Astrocyte of the hippocampus (primary cell): ENCODE results near the gene LDLRAD3.
A peak's percentile ranks its signal among the peaks of the same experiment; 100 is the strongest.
"Not testable (repeated sequence)": the region's sequence is repeated elsewhere in the genome, so short reads cannot be mapped to it uniquely, and the experiment has no call there.

Experiments
- DNase-seq: peaks from one replicate; pipeline ENCODE4 v3.0.0; 2011; ENCODE audit warnings: low read depth, low spot score

The LDLRAD3 gene

DNA sequence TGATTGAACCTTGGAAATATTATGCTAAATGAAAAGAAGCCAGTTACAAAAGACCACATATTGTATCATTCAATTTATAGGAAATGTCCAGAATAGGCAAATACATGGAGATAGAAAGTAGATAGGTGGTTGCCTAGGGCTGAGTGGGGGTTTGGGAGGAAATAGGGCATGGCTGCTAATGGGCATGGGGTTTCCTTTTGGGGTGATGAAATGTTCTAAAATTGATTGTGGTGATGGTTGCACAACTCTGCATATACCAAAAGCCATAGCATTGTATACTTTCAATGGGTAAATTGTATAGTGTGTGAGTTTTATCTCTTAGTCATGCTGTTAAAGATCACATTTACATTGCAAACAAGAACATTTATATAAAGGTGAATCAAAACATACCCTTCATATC is 48.7 kb downstream of the LDLRAD3 start:
- DNase-seq = no peak

DNA sequence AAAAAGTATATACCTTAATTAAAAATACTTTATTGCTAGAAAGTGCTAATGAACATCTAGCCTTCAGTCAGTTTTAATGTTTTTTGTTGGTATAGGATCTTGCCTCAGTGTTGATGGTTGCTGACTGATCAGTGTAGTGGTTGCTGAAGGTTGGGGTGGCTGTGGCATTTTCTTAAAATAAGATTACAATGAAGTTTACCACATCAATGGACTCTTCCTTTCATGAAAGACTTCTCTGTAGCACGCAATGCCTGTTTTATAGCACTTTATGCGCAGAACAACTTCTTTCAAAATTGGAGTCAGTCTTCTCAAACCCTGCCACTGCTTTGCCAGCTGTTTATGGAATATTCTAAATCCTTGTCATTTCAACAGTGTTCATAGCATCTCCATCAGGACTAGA is 50.6 kb downstream of the LDLRAD3 start:
- no peak for DNase-seq

DNA sequence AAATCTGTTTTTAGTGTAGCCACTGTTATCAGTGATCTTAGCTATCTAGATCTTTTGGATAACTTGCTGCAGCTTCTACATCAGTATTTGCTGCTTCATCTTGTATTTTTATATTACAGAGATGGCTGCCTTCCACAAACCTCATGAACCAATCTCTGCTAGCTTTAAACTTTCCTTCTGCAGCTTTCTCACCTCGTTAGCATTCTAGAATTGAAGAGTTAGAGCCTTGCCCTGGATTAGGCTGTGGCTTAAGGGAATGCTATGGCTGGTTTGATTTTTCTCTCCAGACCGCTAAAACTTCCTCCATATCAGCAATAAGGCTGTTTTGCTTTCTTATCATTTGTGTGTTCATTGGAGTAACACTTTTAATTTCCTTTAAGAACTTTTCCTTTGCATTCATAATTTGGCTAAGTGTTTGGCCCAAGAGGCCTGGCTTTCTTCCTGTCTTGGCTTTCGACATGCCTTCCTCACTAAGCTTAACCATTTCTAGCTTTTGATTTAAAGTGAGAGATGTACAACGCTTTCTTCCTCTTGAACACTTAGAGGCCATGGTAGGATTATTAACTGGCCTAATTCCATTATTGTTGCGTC is 51.9 kb downstream of the LDLRAD3 start:
- DNase-seq = peak; percentile 54

DNA sequence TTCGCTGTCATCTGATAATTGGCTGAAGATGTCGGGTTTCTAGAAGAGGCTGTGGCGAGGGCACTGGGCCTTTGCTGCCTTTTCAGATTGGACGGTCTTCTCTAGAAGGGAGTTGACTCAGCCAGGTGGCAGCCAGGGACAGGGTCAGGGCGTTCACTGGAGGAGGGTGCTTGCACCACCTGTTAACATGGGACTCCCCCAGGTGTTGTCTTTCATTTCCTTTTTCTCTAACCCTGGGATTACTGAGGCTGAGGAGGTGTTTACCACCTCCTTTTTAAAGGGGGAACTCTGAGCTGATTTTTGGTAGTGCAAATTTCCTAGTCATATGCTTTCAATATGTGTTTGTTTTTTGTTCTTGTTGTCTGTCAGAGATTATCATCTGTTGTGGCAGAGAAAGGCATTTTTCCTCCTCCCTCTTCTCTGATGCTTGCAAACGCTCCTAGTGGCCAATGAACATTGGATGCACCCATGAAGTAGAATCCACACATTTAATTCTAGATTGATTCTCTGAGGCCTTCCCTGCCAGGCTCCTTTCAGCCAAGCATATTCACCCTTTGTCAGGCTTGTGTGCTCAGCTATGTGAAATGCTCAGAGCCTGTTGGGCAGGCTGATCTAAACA is 54.1 kb downstream of the LDLRAD3 start:
- DNase-seq = no peak

DNA sequence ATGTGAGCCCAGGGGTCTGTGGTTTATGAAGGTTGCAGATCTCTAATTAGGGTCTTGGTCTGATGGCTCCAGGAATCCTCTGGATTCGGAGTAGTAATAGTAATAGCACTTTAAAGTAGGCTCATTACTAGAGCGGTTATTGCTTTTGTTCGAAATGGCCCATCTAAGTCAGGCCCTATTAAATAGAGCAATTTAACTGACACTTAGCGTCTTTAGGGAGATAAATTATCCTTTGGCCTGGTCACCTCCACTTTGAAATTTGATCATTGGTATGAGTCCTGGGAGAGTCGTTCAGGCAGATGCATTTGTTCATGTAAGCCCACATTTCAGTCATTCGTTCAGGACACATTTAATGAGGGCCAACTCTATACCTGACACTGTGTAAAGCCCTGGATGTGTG is 54.8 kb downstream of the LDLRAD3 start:
- no peak for DNase-seq

DNA sequence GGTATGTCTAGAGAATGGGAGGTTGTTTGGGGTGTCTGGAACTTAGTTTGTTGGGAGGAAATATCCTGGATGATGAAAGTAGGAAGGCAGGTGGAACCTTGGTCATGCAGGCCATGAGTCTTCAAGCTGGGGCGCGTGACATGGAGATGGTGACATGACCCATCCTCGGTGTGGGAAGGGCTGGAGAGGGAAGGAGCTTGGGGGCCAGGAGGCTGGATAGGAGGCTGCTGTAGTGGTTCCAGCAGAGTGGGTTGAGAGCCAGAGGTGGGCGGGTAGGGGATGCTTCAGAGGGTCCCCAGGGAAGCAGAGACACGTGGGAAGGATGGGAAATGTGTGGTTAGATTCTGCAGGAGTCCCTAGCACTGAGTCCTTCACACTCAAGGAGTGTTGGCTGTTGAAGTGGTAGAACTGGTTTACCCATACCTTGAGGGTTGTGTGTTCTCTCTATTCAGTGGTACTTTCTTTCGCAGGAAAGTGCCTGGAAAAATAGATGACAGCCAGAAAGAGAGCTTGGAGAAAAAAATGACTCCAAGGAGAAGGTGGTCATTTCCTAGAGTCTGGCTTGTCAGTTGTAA is 56.8 kb downstream of the LDLRAD3 start:
- no peak for DNase-seq

DNA sequence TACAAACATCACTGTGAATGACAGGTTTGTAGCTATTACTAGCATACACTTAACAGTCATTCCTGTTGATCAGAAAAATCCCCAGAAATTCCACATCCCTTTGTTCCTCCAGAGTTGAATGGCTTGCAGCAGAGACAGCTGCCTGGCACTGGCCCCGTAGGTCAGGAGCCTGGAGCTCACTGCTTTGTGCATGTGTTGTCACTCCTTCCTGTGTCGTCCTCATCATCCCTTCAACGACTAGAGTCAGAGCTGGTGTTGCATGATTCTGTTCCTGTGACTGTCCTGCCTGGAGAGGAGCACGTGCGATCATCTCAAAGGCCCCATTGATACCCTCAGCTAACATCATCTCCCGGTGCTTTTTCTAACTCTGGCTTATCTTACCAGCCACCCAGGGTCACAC is 58.3 kb downstream of the LDLRAD3 start:
- peak; percentile 52 for DNase-seq

DNA sequence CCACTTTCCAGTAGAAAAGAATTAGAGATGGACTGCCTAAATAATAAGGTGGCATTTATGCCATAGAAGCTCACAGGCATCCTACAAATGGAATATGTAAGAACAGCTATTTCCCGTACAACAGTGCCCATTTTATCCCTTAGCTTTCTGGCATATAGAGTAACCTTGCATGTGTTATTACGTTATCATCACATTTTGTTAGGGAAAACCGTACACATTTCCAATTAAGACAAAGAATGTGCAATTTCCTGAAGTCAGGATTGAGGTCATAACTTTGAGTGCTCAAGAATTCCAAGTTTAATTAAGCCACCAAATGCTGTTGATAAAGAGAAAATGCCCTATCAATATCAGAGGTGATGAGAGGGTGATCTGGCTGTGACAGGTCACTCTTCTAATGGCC is 58.9 kb downstream of the LDLRAD3 start:
- no peak for DNase-seq

DNA sequence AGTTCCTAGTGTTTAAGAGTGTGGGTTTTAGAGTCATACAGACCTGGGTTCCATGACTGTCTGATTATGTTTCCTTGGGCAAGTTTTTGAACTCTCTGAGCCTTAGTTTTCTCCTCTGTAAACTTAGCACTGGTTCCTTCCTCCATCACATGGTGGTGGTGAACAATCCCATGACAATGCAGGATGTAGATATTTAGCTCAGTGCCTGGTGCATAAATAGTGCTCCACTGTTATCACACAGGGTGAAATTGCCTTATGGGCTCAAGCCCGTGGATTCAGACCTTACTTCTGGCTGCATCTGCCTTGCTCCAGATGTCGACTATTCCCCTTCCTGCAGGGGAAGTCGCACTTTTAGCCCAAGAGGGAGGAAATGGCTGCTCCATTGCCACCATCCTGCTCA is 62.7 kb downstream of the LDLRAD3 start:
- no peak for DNase-seq

DNA sequence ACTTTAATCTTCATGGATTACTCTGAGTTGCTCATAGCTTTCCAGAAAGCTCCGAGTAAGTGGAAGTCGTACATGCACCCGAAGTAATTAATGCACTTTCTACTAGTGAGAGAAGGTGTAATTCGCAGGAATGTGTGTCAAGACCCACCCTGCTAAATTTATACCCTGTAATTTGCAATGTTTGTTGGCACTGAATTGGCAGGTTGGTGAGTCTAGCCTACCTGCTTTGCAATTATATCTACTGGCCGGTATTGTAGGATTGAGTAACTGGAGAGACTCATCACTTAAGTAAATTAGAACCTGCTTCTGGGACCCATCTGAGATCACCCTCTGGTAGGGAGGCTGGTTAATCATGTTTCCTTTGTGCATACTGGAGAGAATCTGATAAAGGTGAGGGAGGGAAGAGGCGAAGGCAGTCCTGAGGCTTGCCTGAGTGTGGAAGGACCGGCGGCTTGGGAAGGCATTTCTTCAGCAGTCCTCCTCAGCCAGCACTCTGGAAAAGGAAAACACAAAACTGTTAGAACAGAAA is 63.3 kb downstream of the LDLRAD3 start:
- DNase-seq = no peak

DNA sequence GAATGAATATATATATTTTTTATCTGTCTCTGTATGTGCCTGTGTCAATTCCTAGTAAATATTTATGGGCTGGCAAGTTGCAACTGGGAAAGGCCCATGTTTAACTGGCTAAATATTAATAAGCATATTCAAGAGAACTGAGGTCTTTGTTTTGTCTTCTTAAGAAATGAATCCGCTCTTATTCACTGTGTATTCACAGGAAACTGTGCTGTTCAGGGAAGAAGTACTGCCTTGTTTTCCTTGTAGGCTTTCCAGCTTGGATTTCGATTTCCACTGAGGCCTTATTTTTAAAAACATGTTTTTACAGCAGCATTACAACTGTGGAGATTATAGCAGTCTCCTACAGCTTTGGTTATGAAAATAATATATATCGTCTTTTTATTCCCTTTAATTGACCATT is 64.7 kb downstream of the LDLRAD3 start:
- peak; percentile 41 for DNase-seq

DNA sequence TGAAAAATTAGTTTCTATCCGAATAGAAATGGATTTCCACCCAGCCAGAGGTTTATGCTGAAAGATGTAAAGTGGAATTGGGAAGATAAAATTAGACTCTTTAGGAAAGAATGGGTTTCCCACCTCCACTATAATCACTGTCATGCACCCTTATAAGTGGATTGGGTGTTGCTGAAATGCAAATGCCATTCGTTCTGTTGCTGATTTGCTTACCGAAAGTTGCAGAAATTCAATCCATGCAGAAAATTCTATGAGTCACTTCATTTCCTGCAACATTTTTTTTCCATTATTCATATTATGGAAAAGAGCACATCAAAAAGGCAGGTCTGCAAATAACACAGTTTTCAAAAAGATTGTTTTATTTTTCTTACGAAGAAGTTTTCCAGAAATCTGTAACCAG is 65.6 kb downstream of the LDLRAD3 start:
- peak; percentile 56 for DNase-seq

DNA sequence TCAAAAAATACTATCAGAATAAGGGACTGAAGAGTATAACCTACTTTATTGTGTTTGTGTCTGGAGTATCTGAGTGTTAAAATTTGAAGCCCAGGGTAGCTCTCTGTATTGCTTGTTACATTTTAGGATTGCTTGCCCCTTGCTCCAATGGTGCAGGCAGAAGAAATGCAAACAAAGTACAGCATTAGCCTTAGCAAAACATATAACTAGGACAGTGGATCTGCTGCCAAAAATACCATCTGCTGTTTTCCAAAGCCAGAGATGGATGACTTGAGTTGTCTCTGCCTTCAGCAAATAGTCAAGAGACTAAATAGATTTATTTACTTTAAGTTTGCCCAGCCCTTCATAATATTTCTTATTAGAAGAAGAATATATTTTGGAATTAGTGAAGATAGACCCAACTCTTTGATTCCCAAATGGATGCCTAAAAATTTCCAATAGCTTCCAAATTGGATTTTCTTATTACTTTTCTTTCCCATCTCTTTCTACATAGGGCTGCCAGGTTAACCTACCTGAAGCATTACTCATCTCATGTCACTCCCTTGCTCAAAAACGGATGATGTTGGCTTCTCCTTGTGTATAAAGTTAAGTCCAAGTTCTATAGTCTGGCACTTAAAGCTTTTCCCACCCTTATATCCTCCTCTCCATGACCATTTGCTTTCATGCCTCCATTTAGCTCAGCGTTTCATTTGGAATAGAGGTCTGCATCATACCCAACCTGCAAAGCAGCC is 66.3 kb downstream of the LDLRAD3 start:
- DNase-seq = no peak

DNA sequence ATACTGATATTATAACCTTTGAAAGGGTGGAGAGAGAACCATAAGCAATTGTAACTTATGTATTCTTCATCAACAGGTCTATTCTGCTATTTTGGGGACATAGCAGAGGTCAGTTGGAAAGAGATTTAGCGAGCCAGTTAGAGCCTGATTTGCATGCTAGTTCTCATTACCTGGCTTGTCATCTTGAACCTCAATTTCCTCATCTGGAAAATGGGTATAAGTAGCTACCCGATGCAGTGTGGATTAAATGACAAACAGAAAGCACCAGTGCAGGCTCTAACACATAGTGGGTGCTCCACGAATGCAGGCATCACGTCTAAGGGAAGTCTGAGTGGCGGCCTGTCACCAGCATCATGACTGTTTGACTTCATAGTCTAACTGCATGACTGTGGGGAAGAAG is 67.7 kb downstream of the LDLRAD3 start:
- DNase-seq = no peak

DNA sequence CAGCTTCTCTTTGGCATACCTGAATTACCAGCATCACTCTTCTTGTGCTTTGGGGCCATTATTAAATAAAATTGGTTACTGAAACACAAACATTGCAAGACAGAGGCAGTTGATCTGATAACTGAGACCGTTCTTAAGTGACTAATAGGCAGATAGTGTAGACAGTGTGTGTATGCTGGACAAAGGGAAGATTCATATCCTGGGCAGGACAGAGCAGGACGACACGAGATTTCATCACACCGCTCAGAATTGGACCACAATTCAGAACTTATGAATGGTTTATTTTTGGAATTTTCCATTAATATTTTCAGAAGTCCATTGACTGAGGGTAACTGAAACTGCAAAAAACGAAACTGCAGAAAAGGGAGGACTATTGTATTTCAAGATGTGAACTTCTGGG is 68.6 kb downstream of the LDLRAD3 start:
- no peak for DNase-seq

DNA sequence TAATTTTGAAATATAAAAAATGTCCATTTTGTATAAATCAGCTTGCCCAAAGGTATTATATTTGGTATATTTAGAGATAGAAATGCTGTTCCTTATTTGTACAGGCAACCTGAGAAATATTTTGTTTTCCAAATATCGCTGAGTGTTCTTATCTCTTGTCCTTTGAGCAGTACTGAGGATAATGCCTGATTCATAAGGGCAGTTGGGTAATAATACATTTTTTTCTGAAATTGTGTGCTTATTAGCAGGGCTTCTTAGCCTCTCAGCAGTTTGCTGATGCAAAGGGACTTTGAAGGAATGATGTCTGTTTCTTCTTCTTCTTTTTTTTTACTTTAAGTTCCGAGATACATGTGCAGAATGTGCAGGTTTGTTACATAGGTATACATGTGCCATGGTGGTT is 69.1 kb downstream of the LDLRAD3 start:
- DNase-seq = no peak

DNA sequence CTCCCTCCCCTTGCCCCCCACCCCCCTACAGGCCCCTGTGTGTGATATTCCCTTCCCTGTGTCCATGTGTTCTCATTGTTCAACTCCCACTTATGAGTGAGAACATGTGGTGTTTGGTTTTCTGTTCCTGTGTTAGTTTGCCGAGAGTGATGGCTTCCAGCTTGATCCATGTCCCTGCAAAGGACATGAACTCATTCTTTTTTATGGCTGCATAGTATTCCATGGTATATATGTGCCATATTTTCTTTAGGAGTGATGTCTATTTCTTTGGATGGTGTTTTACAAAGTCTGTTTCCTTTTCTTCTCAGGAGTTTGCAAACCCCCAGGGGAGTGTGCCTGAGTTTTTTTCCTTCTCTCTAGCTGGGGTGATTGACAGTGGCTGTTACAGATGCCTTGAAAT is 69.6 kb downstream of the LDLRAD3 start:
- not testable (repeated sequence) for DNase-seq

DNA sequence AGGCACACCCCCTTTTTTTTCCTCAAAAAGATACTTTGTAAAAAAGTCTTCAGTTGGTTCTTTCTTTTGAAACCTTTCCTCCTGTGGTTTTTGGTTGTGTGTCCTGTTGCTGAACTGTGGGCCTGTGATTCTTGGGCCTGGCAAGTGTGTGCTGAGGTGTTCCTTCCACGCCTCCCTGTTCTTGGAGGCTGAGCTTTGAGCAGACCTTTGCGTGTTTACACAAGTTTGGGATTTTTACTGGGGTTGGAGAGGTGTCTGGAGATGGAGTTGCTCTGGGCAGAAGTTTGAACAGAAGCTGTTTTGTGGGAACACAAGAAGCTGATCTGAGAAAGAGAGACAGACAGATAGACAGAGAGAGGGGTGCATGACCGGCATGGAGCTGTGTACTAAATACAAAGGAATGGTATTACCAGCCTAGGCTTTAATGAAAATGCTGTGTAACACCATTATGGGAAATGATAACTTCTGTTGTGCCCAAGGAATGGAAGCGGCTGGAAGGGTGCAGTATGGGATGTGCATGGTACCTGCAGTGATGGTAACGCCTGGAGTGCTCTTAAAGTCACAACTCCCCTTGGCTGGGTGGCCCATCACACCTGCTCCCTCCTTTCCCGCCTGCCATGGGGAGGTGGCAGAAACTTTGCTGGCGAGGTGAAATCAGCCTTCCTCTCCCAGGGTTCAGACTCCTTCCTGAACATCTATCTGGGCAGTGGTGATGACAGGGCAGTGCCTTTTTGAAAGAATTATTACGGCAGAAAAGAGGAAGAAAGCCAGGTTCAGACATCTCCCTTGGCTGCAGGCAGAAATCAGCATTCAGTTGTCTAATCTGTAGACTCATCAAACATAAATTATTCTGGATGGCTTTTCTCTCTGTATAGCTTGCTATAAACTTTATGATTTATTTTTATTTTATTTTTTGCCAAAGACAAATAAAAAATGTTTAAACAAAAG is 70.4 kb downstream of the LDLRAD3 start:
- DNase-seq = no peak

DNA sequence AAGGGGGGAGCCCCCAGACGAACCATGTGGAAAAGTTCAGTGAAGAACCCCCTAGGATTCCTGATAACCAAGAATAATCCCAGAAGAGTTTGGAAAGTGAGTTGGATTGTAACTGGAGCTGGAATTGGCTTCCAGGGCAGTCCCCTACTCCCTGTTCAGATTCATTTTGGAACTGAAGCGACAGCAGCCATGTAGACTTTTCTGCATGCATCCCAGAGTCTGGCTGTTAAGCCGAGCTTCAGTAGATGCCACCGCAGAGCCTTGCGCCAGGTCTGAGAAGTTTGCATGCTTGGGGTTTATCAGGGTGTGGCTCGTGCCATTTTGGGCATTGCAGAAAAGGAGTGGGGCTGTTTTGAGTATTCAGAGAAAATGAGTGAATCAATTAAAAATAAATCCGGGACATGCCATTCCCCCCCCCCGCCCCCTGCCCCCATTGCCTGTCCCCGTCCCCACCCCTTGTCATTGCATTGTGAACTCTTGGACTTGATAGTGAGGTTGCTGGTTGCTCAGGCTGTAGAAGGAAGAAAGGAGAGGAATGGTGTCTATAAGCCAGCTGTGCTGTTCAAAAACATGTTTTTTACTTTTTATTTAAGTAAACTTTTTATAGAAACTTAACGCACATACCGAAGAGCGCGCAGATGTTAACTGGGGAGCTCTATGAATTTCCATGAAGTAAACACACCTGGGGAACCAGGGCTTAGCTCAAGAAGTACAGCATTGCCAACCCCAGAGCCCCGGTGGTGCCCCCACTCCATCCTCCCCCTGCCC is 71.2 kb downstream of the LDLRAD3 start:
- DNase-seq = no peak

DNA sequence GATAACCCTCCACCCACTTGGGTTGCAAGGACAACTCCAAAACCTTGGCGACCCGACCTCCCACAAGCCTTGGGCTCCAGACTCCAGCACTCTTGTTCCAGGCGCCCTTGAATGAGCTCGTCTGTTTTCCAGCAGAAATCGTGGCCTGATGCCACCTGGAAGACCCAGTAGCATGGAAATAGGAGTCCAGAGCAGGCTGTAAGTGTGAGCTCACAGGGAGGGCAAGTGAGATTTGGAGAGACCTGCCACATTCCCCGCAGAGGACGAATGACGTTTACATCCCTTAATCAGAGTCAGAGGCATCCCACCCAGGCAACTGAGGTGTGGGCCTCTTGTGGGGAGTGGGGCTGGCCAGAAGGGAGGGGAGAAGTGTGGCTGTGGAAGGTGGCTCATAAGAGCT is 71.9 kb downstream of the LDLRAD3 start:
- peak; percentile 37 for DNase-seq

DNA sequence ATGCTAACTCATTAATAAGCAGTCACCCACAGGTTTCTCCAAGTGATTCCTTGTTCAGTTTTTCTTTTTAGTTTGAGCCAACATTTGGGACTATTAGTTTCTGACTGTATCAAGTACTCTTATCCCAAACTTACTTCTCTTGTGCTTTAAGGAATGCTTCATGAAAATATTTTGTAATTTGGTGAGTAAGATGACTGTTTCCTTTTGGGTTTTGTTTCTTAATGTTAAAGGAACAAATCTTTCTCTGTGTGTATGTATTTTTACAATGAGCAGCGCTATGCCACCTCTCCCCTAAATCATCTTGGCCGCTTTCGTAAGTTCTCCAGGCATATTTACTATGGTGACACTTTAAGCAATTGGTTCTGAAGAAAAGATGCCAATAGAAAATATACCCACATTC is 72.4 kb downstream of the LDLRAD3 start:
- no peak for DNase-seq
